GM19043 (cell line): Measurements from ENCODE around the gene FCER2.
"Not testable (repeated sequence)": the region's sequence is repeated elsewhere in the genome, so short reads cannot be mapped to it uniquely, and the experiment has no call there.

ENCODE experiments used
- ATAC-seq: cut with Tn5 transposase; IDR thresholded peaks from one replicate; pipeline ENCODE4 v1.9.1; 2021; ENCODE audit warnings: low read depth; ENCODE audit not compliant: unreplicated experiment

FCER2 gene

GRCh38 chr19:7654401-7654800, 47.5 kb downstream of the FCER2 start:
- no peak for ATAC-seq

- ATAC-seq, result no peak
These were observed 49.8 kb downstream of the FCER2 start for GRCh38 chr19:7652061-7652641.

- ATAC-seq, result no peak
These were observed 51.8 kb downstream of the FCER2 start for GRCh38 chr19:7650148-7650547.

GRCh38 chr19:7648265-7649014, 53.5 kb downstream of the FCER2 start:
- ATAC-seq, result no peak

GRCh38 chr19:7647156-7647555, 54.8 kb downstream of the FCER2 start:
- no peak for ATAC-seq

GRCh38 chr19:7646426-7646700, 55.6 kb downstream of the FCER2 start:
- ATAC-seq, result no peak

- ATAC-seq, result no peak
These were observed 56.1 kb downstream of the FCER2 start for GRCh38 chr19:7645656-7646425.

GRCh38 chr19:7645163-7645562, 56.8 kb downstream of the FCER2 start:
- no peak for ATAC-seq

GRCh38 chr19:7644550-7644877, 57.4 kb downstream of the FCER2 start:
- no peak for ATAC-seq

- ATAC-seq, result not testable (repeated sequence)
These were observed 58.0 kb downstream of the FCER2 start for GRCh38 chr19:7643629-7644549.

- ATAC-seq, result no peak
These were observed 58.9 kb downstream of the FCER2 start for GRCh38 chr19:7643031-7643415.

- no peak for ATAC-seq
These were observed 59.5 kb downstream of the FCER2 start for GRCh38 chr19:7642295-7643030.

GRCh38 chr19:7641290-7642276, 60.3 kb downstream of the FCER2 start:
- ATAC-seq, result no peak

GRCh38 chr19:7640803-7641202, 61.1 kb downstream of the FCER2 start:
- no peak for ATAC-seq

- no peak for ATAC-seq
These were observed 62.0 kb downstream of the FCER2 start for GRCh38 chr19:7639863-7640348.

- ATAC-seq, result no peak
These were observed 63.0 kb downstream of the FCER2 start for GRCh38 chr19:7638802-7639465.
